Progenitor cell of endocrine pancreas (in vitro differentiated cells): ENCODE results near the gene ANKRD60. TPM values are rescaled to one million over a fixed set of nuclear protein-coding genes. Genes with fewer than 3 reads are reported as not detected.

Source experiments
- DNase-seq: peaks from one replicate; pipeline ENCODE4 v3.0.0; 2021; ENCODE audit warnings: low spot score; ENCODE audit not compliant: unreplicated experiment
- H3K27ac Mint-ChIP-seq: 2 replicates; pipeline ENCODE4 v1.8.0; 2021; ENCODE audit warnings: mild to moderate bottlenecking, moderate library complexity, mixed read lengths
- H3K27me3 Mint-ChIP-seq: 2 replicates; pipeline ENCODE4 v1.8.0; 2021; ENCODE audit warnings: mixed read lengths
- H3K36me3 Mint-ChIP-seq: 2 replicates; pipeline ENCODE4 v1.8.0; 2022; ENCODE audit warnings: mixed read lengths; ENCODE audit not compliant: insufficient read depth
- H3K4me1 Mint-ChIP-seq: 2 replicates; pipeline ENCODE4 v1.8.0; 2021; ENCODE audit warnings: low read depth, mixed read lengths
- H3K4me3 Mint-ChIP-seq: 2 replicates; pipeline ENCODE4 v1.8.0; 2021; ENCODE audit warnings: low read depth, mild to moderate bottlenecking, moderate library complexity, mixed read lengths
- H3K9me3 Mint-ChIP-seq: 2 replicates; pipeline ENCODE4 v1.8.0; 2021; ENCODE audit warnings: low read depth, mixed read lengths
- total RNA-seq: library from RNA; stranded (reverse); gene quantifications from 2 replicates; pipeline ENCODE4 v1.2.1, GENCODE V29; 2021
- TF ChIP-seq, protein P1 (sequence below): fragments of 200-600 bp; sonication (generic); IDR thresholded peaks from one replicate; pipeline ENCODE4 v1.5.0; 2021; ENCODE audit warnings: antibody characterized with exemption, mild to moderate bottlenecking; ENCODE audit not compliant: unreplicated experiment

Gene ANKRD60
- total RNA-seq, 1 donor from 2014 or later: not detected

DNA sequence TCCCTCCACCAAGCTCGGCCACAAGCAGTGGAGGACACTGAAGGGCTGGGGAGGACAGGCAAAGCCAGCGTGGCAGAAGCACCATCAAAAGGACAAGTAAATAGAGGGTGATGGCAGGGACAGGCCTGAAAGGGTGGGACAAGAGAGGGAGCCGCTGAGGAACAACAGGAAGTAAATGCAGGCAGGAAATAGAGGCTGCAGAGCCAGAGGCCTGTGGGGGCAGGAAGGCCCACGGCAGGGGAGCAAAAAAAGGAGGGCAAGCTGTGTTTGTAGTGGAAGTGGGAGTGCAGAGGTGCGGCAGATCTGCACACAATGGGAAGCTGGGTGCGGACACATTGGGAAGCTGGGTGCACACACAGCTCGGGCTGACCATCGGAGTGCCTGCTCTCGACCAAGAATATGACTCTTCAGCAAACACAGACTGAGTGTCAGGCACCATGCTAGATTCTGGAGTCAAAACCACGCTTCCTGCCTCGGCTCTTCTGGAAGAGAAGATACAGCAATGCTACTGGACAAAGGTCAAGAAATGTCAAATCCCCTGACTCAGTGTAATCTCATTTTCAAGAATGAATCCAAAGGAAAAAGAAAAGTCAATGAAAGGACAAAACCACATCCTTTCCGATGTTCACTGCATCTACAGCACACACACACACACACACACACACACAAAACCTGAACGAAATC lies 40.6 kb upstream of the ANKRD60 start:
- Mint-ChIP-seq H3K36me3 (peaks cover 12% of the 10 kb centered on the region), H3K4me1 (no peaks in the 10 kb centered on the region), H3K9me3 (peaks cover 7% of the 10 kb centered on the region), H3K4me3 (no peak overlapping the region), H3K27ac (no peak overlapping the region), H3K27me3 (no peaks in the 10 kb centered on the region)
- DNase-seq: no peak
- TF ChIP-seq, protein P1, sequence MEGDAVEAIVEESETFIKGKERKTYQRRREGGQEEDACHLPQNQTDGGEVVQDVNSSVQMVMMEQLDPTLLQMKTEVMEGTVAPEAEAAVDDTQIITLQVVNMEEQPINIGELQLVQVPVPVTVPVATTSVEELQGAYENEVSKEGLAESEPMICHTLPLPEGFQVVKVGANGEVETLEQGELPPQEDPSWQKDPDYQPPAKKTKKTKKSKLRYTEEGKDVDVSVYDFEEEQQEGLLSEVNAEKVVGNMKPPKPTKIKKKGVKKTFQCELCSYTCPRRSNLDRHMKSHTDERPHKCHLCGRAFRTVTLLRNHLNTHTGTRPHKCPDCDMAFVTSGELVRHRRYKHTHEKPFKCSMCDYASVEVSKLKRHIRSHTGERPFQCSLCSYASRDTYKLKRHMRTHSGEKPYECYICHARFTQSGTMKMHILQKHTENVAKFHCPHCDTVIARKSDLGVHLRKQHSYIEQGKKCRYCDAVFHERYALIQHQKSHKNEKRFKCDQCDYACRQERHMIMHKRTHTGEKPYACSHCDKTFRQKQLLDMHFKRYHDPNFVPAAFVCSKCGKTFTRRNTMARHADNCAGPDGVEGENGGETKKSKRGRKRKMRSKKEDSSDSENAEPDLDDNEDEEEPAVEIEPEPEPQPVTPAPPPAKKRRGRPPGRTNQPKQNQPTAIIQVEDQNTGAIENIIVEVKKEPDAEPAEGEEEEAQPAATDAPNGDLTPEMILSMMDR: no peak

DNA sequence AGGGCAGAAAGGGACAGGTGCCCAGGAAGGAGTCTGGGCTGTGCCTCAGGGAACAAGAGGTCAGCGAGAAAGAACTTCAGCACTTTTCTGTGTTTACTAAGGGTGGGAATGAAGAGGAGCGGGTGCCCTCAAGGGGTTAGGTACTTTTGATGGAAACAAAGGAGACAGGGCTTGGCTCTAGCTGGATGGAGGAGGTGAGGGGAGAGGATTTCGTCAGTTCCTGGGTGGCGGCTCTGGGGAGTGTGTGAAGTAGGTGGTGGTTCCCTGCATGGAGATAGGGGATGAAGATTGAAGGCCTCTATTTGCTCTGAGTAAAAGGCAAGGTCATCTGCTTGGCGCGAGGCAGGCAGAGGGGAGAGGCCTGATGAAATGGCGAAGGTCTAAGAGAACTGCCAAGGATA lies 40.0 kb upstream of the ANKRD60 start:
- H3K36me3 Mint-ChIP-seq: peaks cover 9% of the 10 kb centered on the region
- H3K9me3 Mint-ChIP-seq: peaks cover 2% of the 10 kb centered on the region
- TF ChIP-seq, protein P1: no peak
- H3K27me3 Mint-ChIP-seq: no peaks in the 10 kb centered on the region
- H3K4me3 Mint-ChIP-seq: no peak overlapping the region
- DNase-seq: no peak
- H3K27ac Mint-ChIP-seq: no peak overlapping the region
- no peaks in the 10 kb centered on the region for H3K4me1 Mint-ChIP-seq

DNA sequence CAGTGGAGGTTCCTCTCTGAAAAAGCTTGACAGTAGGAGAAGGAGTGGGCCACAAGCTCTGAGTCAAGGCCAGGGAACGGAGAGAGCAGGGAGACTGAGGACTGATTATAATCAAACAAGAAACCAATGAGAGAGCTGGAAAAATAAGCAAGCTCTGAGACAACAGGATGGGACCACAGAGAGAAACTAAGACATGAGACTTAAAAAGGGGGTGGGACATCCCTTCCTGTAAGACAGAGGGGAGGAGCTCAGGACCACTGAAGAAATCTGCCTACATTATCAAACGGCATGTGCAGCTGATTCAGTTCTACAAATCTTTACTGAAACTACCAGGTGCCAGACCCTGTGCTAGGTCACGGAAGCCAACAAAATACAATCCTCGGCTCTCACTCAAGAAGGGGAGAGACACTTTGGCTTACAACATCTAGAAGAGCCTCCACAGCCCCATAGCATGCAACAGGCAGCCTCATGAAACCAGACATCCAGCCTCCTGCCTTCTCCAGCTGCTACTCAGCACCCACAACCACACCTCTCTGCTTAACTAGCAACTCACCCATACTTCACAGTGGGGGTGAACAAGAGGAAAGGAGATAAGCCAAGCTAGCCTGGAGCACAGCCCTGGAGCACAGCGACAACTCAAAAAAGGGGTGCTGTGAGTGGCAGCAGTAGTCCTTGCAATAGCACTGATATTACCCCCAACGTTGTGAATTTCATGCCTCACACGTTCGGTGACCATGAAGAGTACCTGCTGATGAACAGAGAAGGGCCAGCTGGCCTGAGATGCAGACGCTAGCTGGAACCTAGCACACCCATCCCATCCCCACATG lies 39.1 kb upstream of the ANKRD60 start:
- no peaks in the 10 kb centered on the region for H3K4me1 Mint-ChIP-seq
- H3K36me3 Mint-ChIP-seq: peaks cover 9% of the 10 kb centered on the region
- no peak overlapping the region for H3K27ac Mint-ChIP-seq
- no peaks in the 10 kb centered on the region for H3K27me3 Mint-ChIP-seq
- TF ChIP-seq, protein P1: no peak
- no peak for DNase-seq
- no peak overlapping the region for H3K4me3 Mint-ChIP-seq
- no peaks in the 10 kb centered on the region for H3K9me3 Mint-ChIP-seq

DNA sequence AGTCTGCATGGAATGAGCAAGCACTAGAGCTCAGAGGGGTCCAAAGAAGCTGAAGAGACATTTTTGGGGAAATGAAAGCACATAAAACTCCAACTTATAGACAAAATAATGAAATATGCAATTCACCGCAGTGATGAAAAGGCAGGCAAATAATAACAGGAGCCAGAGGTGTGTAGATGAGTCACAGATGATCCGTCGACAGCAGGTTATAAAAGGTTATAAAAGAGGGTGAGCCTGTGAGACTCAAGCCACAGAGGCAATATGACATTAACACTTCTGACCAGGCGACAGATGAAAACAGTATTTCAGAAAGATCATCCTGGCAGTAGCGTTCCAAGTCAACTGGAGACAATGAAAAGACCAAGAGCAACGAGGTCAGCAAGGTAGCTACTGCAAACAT lies 35.8 kb upstream of the ANKRD60 start:
- Mint-ChIP-seq H3K36me3 (peaks cover 8% of the 10 kb centered on the region), H3K27ac (no peak overlapping the region), H3K4me1 (no peaks in the 10 kb centered on the region), H3K9me3 (no peaks in the 10 kb centered on the region), H3K4me3 (no peak overlapping the region), H3K27me3 (no peaks in the 10 kb centered on the region)
- DNase-seq: no peak
- TF ChIP-seq, protein P1: no peak

DNA sequence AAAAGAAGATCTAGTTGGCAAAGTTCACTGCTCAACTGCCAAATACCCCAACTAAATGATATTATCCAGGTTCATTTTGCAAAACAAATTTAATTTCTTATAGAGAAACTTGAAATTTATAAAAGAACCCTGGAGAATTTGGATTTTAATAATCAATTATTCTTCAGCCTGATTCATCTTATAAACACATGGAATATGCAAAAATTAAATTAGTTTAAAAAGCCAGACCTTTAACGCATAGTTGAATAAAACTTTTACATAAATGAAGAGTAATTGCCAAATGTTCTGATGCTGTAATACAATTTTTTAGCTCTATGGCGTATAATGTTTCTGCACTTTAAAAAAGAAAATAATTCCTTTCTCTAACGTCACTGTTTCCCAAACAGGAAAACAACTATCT lies 33.2 kb upstream of the ANKRD60 start:
- Mint-ChIP-seq H3K27me3 (no peaks in the 10 kb centered on the region), H3K4me3 (no peak overlapping the region), H3K36me3 (peaks cover 2% of the 10 kb centered on the region), H3K27ac (no peak overlapping the region), H3K9me3 (no peaks in the 10 kb centered on the region), H3K4me1 (no peaks in the 10 kb centered on the region)
- TF ChIP-seq, protein P1: no peak
- DNase-seq: no peak
